SK-N-SH (cell line): Measurements from ENCODE around the gene SORBS1. TPM values are rescaled to one million over a fixed set of nuclear protein-coding genes. Genes with fewer than 3 reads are reported as not detected.

Experiments
- CTCF ChIA-PET: fragments of 300-600, 350-600 bp; formaldehyde crosslinking; extraction: SDS; loops from one replicate; lab custom pipeline; 2021; lab: Yijun Ruan, JAX
- POLR2A ChIA-PET: fragments of 350-600 bp; sonication (Branson Sonifier 250); formaldehyde crosslinking; extraction: SDS; loops from one replicate; lab custom pipeline; 2020; ENCODE audit warnings: antibody characterized with exemption, inconsistent platforms; lab: Yijun Ruan, JAX
- DNase-seq: peaks from one replicate; pipeline ENCODE4 v3.0.0; 2012
- H2AFZ ChIP-seq: fragments of 200-600 bp; sonication (generic); 2 replicates; pipeline ENCODE4 v1.8.1; 2016; ENCODE audit warnings: antibody characterized with exemption, mild to moderate bottlenecking, low read depth
- H3F3A ChIP-seq: fragments of 200-600 bp; sonication (generic); replicated peaks from 2 replicates; pipeline ENCODE3; 2016; ENCODE audit warnings: antibody characterized with exemption, mild to moderate bottlenecking; ENCODE audit not compliant: insufficient read depth
- H3K27ac ChIP-seq, 2 experiments: fragments of 200-500 bp in 1 of 2; fragments of 200-600 bp in 1 of 2; sonication (Bioruptor generic) in 1 of 2; sonication (generic), shearing (Covaris generic) in 1 of 2; 2 replicates each; pipeline versions ENCODE4 v1.5.1 to v1.6.1; 2014 to 2016; ENCODE audit warnings: low read depth in 2 of 2, inconsistent platforms in 1 of 2, low read length in 1 of 2, mild to moderate bottlenecking in 1 of 2, mixed read lengths in 1 of 2
- H3K27me3 ChIP-seq: fragments of 200-600 bp; sonication (generic), shearing (Covaris generic); 2 replicates; pipeline ENCODE4 v1.6.1; 2016; ENCODE audit warnings: mixed run types; ENCODE audit not compliant: insufficient read depth
- H3K36me3 ChIP-seq, 2 experiments: fragments of 200-500 bp in 1 of 2; fragments of 200-600 bp in 1 of 2; sonication (Bioruptor generic) in 1 of 2; sonication (generic) in 1 of 2; replicated peaks in 1 of 2; 2 replicates each; pipeline versions ENCODE3 to v1.5.1; 2014 to 2016; ENCODE audit warnings: low read length in 1 of 2, mild to moderate bottlenecking in 1 of 2; ENCODE audit not compliant: insufficient read depth in 2 of 2, control insufficient read depth in 1 of 2
- H3K4me1 ChIP-seq, 2 experiments: fragments of 200-500 bp in 1 of 2; fragments of 200-600 bp in 1 of 2; sonication (Bioruptor generic) in 1 of 2; sonication (generic), shearing (Covaris generic) in 1 of 2; 2 replicates each; pipeline versions ENCODE4 v1.5.1 to v1.6.1; 2014 to 2016; ENCODE audit warnings: low read depth in 1 of 2, low read length in 1 of 2, mixed run types in 1 of 2; ENCODE audit not compliant: insufficient read depth in 2 of 2, control insufficient read depth in 1 of 2
- H3K4me2 ChIP-seq: fragments of 200-600 bp; sonication (generic), shearing (Covaris generic); 2 replicates; pipeline ENCODE4 v1.6.1; 2017; ENCODE audit warnings: mixed run types
- H3K4me3 ChIP-seq, 2 experiments: fragments of 200-500 bp in 1 of 2; fragments of 200-600 bp in 1 of 2; sonication (Bioruptor generic) in 1 of 2; sonication (generic), shearing (Covaris generic) in 1 of 2; 2 replicates each; pipeline versions ENCODE4 v1.5.1 to v1.8.1; 2014 to 2016; ENCODE audit warnings: low read depth in 2 of 2, inconsistent platforms in 1 of 2, low read length in 1 of 2, mild to moderate bottlenecking in 1 of 2, mixed read lengths in 1 of 2, moderate library complexity in 1 of 2
- H3K79me2 ChIP-seq: fragments of 200-600 bp; sonication (generic); 2 replicates; pipeline ENCODE4 v1.8.1; 2017; ENCODE audit warnings: mild to moderate bottlenecking; ENCODE audit not compliant: insufficient read depth
- H3K9ac ChIP-seq: fragments of 200-600 bp; sonication (generic); 2 replicates; pipeline ENCODE4 v1.6.1; 2017; ENCODE audit warnings: mixed run types
- H3K9me2 ChIP-seq: fragments of 200-600 bp; sonication (generic); 2 replicates; pipeline ENCODE4 v1.6.1; 2017; ENCODE audit warnings: mixed run types
- H3K9me3 ChIP-seq: fragments of 200-600 bp; sonication (generic); 2 replicates; pipeline ENCODE4 v1.6.1; 2017; ENCODE audit warnings: mixed run types, mild to moderate bottlenecking, moderate library complexity
- H4K20me1 ChIP-seq: fragments of 200-600 bp; sonication (generic); 2 replicates; pipeline ENCODE4 v1.6.1; 2017; ENCODE audit warnings: mild to moderate bottlenecking, mixed run types; ENCODE audit not compliant: insufficient read depth
- CHD2 ChIP-seq: fragments of 150-350 bp; IDR thresholded peaks from 2 replicates; pipeline ENCODE4 v1.6.1; 2018; ENCODE audit warnings: low read length; ENCODE audit not compliant: partially characterized antibody
- CTCF ChIP-seq: fragments of 200-600 bp; sonication (generic); IDR thresholded peaks from 2 replicates; pipeline ENCODE4 v1.6.1; 2017; ENCODE audit warnings: antibody characterized with exemption, mild to moderate bottlenecking, moderate library complexity
- ELF1 ChIP-seq: IDR thresholded peaks from 2 replicates; pipeline ENCODE4 v1.4.0; 2012
- EP300 ChIP-seq, 2 experiments: IDR thresholded peaks; 2 replicates each; pipeline versions ENCODE4 v1.4.0 to v1.6.1; 2012; ENCODE audit warnings: borderline replicate concordance in 1 of 2, low read depth in 1 of 2, low read length in 1 of 2
- FOSL2 ChIP-seq: IDR thresholded peaks from 2 replicates; pipeline ENCODE4 v1.4.0; 2012; ENCODE audit warnings: low read depth, mild to moderate bottlenecking, moderate library complexity, borderline replicate concordance
- FOXJ3 ChIP-seq: sonication (generic); formaldehyde crosslinking; IDR thresholded peaks from 2 replicates; pipeline ENCODE4 v1.5.1; 2020; ENCODE audit warnings: mild to moderate bottlenecking, missing genetic modification reagents
- JUND ChIP-seq: IDR thresholded peaks from 2 replicates; pipeline ENCODE4 v1.4.0; 2012
- MAX ChIP-seq: IDR thresholded peaks from 2 replicates; pipeline ENCODE4 v1.4.0; 2012; ENCODE audit warnings: low read depth
- NFIC ChIP-seq: IDR thresholded peaks from 2 replicates; pipeline ENCODE4 v1.4.0; 2012; ENCODE audit warnings: borderline replicate concordance
- POLR2AphosphoS5 ChIP-seq: IDR thresholded peaks from 2 replicates; pipeline ENCODE4 v1.6.1; 2012; ENCODE audit warnings: low read depth, low read length
- RXRA ChIP-seq: IDR thresholded peaks from 2 replicates; pipeline ENCODE4 v1.4.0; 2012; ENCODE audit warnings: low read depth, mild to moderate bottlenecking, borderline replicate concordance
- SIN3A ChIP-seq: IDR thresholded peaks from 2 replicates; pipeline ENCODE4 v1.6.1; 2012; ENCODE audit warnings: low read depth, mild to moderate bottlenecking, low read length, moderate library complexity, borderline replicate concordance
- SMC3 ChIP-seq: IDR thresholded peaks from 2 replicates; pipeline ENCODE4 v1.6.1; 2012; ENCODE audit warnings: low read depth, low read length, improper control_type of control experiment
- TAF1 ChIP-seq: IDR thresholded peaks from 2 replicates; pipeline ENCODE4 v1.6.1; 2012; ENCODE audit warnings: low read depth, mild to moderate bottlenecking, low read length, moderate library complexity, borderline replicate concordance
- TEAD4 ChIP-seq: IDR thresholded peaks from 2 replicates; pipeline ENCODE4 v1.4.0; 2012; ENCODE audit warnings: mild to moderate bottlenecking, borderline replicate concordance; ENCODE audit not compliant: insufficient read depth
- USF1 ChIP-seq: IDR thresholded peaks from 2 replicates; pipeline ENCODE4 v1.4.0; 2012; ENCODE audit warnings: low read depth, borderline replicate concordance
- YY1 ChIP-seq: IDR thresholded peaks from 2 replicates; pipeline ENCODE4 v1.4.0; 2012; ENCODE audit warnings: low read depth, mild to moderate bottlenecking
- WGBS: methylation state at CpG from one replicate; pipeline ENCODE4 v1.1.6; 2017; ENCODE audit warnings: low lambda C conversion rate; 5-methylcytosine and 5-hydroxymethylcytosine counted together
- polyA plus RNA-seq, 3 experiments: library from polyadenylated mRNA; depleted of rRNA; stranded (reverse); fragments of >200 nt; gene quantifications; 2 replicates each; pipeline ENCODE4 v1.2.3, GENCODE V29; 2012

Gene SORBS1
- polyA plus RNA-seq, 1 of the 3 experiments (the other 2 are of a cell fraction), result 0.36 TPM

- no peaks in the 10 kb centered on the region for H3F3A ChIP-seq
- no peaks in the 10 kb centered on the region for H3K9me2 ChIP-seq
- CTCF ChIA-PET, result interaction anchor here (0.8 to 7.7 kb wide), 4 partner anchors 10 to 217 kb away, joined by 3 to 61 read pairs (median 3); no protein-coding TSS in a partner anchor
- H4K20me1 ChIP-seq, result no peaks in the 10 kb centered on the region
- H3K27me3 ChIP-seq, result no peaks in the 10 kb centered on the region; the same call in 1 of the 2 replicates
- 61% methylated on average over 7 of the region's 12 CpGs for WGBS
- no peak for TF ChIP-seq TAF1
- no peak for TF ChIP-seq TEAD4
- TF ChIP-seq NFIC, result no peak
- TF ChIP-seq, all 33 proteins: peak for 0
- Histone ChIP-seq H3K9ac (no peak overlapping the region), H3K4me2 (no peak overlapping the region), H3K4me3 (no peak overlapping the region), H3K27ac (no peak overlapping the region), H3K4me1 (no peaks in the 10 kb centered on the region), H3K36me3 (no peaks in the 10 kb centered on the region), H2AFZ (no peak overlapping the region), H3K79me2 (no peaks in the 10 kb centered on the region), H3K9me3 (no peaks in the 10 kb centered on the region)
- POLR2A ChIA-PET, result no interaction called here
- no peak for DNase-seq
Observed at GRCh38 chr10:95384011-95384704, 177.0 kb downstream of the SORBS1 start.

GRCh38 chr10:95382596-95382995 lies 178.6 kb downstream of the SORBS1 start:
- H3K36me3 ChIP-seq, result no peaks in the 10 kb centered on the region
- H3K9me2 ChIP-seq, result no peaks in the 10 kb centered on the region
- no peaks in the 10 kb centered on the region for H3K79me2 ChIP-seq
- H2AFZ ChIP-seq, result no peak overlapping the region
- no peaks in the 10 kb centered on the region for H3F3A ChIP-seq
- WGBS, result 37% methylated on average over 2 of the region's 2 CpGs
- H4K20me1 ChIP-seq, result no peaks in the 10 kb centered on the region
- no peak overlapping the region for H3K4me2 ChIP-seq
- H3K4me3 ChIP-seq, result no peak overlapping the region
- no peaks in the 10 kb centered on the region; the same call in 1 of the 2 replicates for H3K27me3 ChIP-seq
- H3K9me3 ChIP-seq, result no peaks in the 10 kb centered on the region
- H3K4me1 ChIP-seq, result peaks cover 0 to 3% of the 10 kb centered on the region in 2 experiments; a peak in 2 of 4 replicates
- POLR2A ChIA-PET, result no interaction called here
- CTCF ChIA-PET, result interaction anchor here (0.8 to 1.3 kb wide), 4 partner anchors 9 to 136 kb away, joined by 3 to 4 read pairs (median 3); no protein-coding TSS in a partner anchor
- TF ChIP-seq MAX (no peak), USF1 (no peak), TEAD4 (no peak), ELF1 (no peak), CTCF (no peak), YY1 (no peak), POLR2AphosphoS5 (no peak), JUND (no peak), FOSL2 (no peak), SIN3A (no peak), SMC3 (no peak), CHD2 (no peak), RXRA (no peak), FOXJ3 (CRISPR knock-in tag) (no peak), EP300 (IDR thresholded peaks at IDR 0.05; ENCODE audit: borderline replicate concordance in 1 of 2, low read depth in 1 of 2, low read length in 1 of 2) (no peak)
- DNase-seq, result no peak
- H3K9ac ChIP-seq, result no peak overlapping the region
- no peak overlapping the region for H3K27ac ChIP-seq
